ENCODE results near the gene LRP1.
"Not testable (repeated sequence)": the region's sequence is repeated elsewhere in the genome, so short reads cannot be mapped to it uniquely, and the experiment has no call there.

Gene LRP1

DNA sequence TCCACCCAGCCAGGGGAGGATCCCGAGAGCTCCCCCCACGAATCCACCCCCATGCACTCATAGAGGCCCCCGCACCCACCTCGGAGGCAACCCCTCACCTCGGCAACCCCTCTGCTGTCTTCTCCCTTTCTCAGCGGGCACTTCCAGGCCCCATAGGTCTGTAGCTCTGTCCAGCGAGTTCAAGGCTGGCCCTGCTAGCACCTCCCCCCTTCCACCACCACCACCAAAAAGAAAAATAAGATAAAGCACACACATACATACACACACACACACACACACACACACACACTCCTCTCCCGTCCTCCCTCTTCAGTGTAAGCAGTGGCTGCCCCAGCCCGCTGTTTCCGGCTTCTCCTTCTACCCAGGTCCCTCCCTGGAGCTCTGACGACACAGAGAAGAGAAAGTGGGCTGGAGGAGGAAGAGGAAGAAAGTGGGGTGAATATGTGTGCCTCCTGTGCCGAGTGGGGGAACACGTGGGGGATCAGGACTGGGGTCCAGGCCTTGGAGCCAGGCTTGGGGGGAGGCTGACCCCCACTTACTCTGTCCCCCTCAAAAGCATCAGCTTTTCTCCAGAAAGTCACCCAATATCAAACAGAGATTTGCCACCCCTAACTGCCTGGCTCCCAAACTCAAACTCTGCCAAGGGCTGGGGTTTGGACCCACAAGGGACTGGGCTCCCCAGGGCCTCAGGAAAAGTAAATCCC, 17.1 kb upstream of the LRP1 start, which contains the start of gene STAT6:
TSS of gene STAT6 (minus strand) at position 332 of the 704 bp plus-strand sequence. CDS start 3,084 bp downstream, outside the sequence.
- DNase-seq (ENCODE audit: low read depth in 2 of 2): peak; percentile 70 to 77

GRCh38 chr12:57112492-57113294, 15.6 kb upstream of the LRP1 start:
- peak in 1 of 2 donors; percentile 83 for DNase-seq (ENCODE audit: low read depth in 2 of 2)

GRCh38 chr12:57116580-57117281, 11.6 kb upstream of the LRP1 start:
- no peak for DNase-seq (ENCODE audit: low read depth in 2 of 2)

DNA sequence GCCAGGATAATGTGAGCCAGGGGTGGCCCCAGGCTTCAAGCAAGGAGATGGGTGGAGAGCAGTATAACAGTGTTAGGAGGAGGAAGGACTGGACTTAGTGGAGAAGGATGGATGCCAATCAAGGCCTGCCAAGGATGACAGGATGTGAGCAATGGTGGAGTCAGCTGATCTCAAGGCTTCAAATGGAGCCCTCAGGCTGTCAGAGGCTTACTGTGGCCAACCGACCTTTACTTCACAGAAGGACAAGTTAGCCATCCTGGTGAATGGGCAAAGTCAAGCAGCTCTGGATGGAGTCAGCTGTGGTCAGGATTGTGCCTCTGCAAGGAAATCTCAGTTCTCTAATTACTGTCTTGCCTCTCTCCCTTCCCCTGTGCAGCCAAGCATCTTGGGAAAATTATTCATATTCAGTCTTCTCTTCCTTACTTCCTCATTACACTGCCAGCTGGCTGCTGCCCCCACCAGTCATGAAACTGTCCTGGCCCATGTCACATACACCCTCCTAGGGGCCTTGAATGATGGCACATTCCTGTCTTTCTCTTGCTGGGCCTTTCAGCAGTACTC, 9.5 kb upstream of the LRP1 start:
- DNase-seq (ENCODE audit: low read depth in 2 of 2): no peak

GRCh38 chr12:57119294-57120085, 8.8 kb upstream of the LRP1 start:
- DNase-seq (ENCODE audit: low read depth in 2 of 2): no peak

- not testable (repeated sequence) for DNase-seq (ENCODE audit: low read depth in 2 of 2)
Observed at GRCh38 chr12:57120718-57121117, 7.6 kb upstream of the LRP1 start.

DNA sequence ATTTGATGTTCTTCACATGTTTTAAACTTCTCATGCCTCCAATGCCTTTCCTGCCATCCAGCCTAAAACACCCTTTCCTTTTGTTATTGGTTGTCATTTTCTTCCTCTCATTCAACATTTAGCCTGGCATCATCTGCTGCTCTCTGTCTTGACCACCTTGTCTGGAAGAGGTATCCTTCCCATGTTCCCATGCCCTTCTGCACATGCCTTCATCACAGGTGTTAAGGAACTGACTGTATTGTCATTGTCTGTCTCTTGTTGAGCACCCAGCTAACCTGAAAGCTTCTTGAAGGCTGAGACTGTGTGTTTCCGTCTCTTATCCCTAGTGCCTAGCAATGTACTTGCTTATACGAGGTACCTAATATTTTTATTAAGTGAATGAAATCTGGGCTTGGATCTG, 4.5 kb upstream of the LRP1 start:
- no peak for DNase-seq (ENCODE audit: low read depth in 2 of 2)

GRCh38 chr12:57124261-57124877, 3.9 kb upstream of the LRP1 start:
- DNase-seq (ENCODE audit: low read depth in 2 of 2): peak; percentile 67 to 77

DNA sequence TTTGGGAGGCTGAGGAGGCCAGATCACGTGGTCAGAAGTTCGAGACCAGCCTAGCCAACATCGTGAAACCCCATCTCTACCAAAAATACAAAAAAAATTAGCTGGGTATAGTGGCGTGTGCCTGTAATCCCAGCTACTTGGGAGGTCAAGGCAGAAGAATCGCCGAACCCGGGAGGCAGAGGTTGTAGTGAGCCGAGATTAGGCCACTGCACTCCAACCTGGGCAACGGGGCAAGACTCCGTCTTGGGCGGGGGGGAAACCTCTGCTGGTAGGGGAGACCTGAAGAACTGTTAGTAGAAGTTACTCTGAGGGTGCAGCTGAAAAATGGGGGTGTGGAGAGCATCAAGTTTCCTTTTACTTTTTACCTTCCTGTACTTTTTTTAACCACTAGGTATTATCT, 2.2 kb upstream of the LRP1 start:
- DNase-seq (ENCODE audit: low read depth in 2 of 2): no peak

GRCh38 chr12:57126561-57126960, 1.7 kb upstream of the LRP1 start:
- no peak for DNase-seq (ENCODE audit: low read depth in 2 of 2)

DNA sequence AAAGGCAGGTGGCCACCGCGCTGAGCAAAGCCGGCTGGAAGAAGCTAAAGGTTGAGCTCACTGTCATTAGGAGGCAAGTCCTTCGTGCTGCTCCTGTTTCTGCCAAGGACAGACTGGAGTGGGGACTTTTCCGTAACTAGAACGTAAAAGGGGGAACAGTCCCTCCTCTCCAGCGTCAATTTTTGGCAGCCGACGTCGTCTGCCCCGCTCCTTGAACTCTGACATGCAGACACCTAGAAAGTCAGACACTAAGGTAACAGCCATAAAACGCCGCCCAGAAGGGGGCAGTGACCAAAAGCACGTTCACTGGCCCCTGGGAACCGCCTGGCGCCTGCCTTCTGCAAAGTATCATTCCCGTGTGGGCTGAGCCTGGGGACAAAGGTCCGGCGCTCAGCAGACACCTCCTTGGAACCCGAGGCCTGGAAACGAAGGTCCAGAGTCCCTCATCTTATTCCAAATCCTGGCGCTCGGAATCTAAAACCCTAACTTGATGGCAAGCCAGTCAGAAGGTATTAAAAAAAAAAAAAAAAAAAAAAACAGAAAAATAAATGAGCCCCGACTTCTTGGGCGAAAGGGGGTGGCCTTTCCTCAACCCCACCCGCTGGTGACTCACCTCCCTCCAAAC, 1.1 kb upstream of the LRP1 start:
- DNase-seq (ENCODE audit: low read depth in 2 of 2): peak; percentile 16 to 32

- no peak for DNase-seq (ENCODE audit: low read depth in 2 of 2)
Observed at GRCh38 chr12:57128519-57129247, 400 bp downstream of the LRP1 start.

DNA sequence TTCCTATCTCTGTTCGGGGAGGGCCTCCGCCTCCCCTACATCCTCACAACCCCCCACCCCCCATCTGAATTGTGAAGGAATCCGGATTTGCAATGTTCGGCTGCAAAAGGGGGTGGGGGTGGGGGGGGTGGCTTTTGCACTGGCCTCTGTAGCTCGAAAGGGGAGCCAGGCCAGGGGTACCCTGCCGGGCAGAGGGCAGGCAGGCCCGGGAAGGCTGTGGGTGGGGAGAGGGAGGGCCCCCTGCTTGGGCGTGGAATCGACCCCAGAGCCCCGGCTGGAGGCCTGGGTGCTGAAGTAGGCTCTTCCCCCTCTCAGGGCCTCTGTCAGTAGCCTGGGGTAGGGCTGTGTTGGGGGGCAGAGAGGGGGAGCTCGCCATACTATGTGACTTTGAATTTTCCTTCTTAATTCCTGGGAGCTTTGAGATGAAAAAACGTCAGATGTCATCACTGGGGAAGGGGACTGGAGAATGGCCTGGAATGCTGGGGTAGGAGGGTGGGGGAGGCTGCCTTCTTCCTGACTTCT, 1.1 kb downstream of the LRP1 start:
- DNase-seq (ENCODE audit: low read depth in 2 of 2): no peak

DNA sequence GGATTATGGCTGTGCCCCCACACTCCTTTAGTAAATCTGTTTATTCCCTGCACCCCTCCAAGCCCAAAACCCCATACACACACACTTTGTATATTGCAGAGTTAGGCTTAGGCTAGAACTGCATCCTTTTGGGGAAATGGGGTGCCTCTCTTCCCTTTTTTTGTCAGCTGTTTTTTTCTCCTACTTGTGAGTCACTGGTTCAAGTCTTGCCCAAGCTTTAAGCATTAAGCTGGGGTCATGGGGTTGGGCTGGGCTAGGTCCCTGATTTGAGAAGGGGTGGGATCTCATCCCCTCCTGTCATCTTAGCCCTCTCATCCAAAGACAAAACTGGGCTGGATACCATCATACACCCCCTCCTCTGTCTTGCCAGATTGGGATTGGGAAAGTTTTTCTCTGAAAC, 1.6 kb downstream of the LRP1 start:
- DNase-seq (ENCODE audit: low read depth in 2 of 2): no peak

DNA sequence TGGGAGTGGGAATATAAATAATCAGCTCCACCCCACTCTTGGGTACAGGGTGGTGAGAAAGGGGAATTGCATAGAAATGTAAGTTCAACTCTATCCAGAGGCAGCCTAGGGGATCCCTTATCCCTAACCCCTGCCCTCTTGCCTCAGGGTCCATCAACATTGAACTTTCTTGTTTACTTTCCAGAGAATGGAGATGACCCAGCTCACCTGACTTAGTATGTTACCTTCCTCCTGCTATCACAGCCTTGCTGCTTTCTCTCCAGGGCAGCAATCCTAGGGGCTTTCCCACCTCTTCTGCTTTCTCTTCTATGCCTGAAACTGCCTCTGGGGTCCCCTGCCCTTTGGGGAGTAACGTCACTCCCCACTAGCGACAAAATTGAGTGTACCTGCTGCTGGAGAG, 2.7 kb downstream of the LRP1 start:
- no peak for DNase-seq (ENCODE audit: low read depth in 2 of 2)

GRCh38 chr12:57131896-57132744, 3.8 kb downstream of the LRP1 start:
- no peak for DNase-seq (ENCODE audit: low read depth in 2 of 2)

- DNase-seq (ENCODE audit: low read depth in 2 of 2): no peak
Observed at GRCh38 chr12:57133013-57133569, 4.8 kb downstream of the LRP1 start.

DNA sequence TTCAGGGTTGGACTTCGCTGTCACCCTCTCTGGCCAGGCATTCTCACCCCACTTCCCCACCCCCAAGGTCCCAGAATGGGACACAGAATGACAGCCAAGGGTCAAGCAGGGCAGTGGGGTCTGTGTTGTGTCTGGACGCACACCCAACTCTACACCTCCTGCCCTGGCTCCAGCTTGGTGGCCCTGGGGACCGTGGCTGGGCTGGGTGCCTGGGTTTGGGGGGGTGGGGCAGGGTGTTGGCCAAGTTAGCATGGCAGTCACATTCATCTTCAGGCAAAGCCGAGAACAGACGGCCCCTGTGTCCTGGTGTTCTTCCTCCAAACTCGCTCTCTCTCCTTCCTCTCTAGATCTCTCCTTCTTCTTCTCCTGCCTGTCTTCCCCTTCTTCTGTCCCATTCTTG, 5.6 kb downstream of the LRP1 start:
- DNase-seq (ENCODE audit: low read depth in 2 of 2): no peak
